HG03060 (cell line): ENCODE results near the gene LCN12.
A peak's percentile ranks its signal among the peaks of the same experiment; 100 is the strongest.

Source experiments
- ATAC-seq: cut with Tn5 transposase; IDR thresholded peaks from one replicate; pipeline ENCODE4 v1.9.1; 2021; ENCODE audit warnings: low read depth, moderate number of reproducible peaks; ENCODE audit not compliant: unreplicated experiment

Gene LCN12

GRCh38 chr9:136926154-136926704 is 25.8 kb upstream of the LCN12 start:
- no peak for ATAC-seq

- no peak for ATAC-seq
Observed at GRCh38 chr9:136926749-136927148, 25.3 kb upstream of the LCN12 start.

GRCh38 chr9:136927343-136928271 is 24.5 kb upstream of the LCN12 start:
- ATAC-seq = no peak

- ATAC-seq = no peak
Observed at GRCh38 chr9:136928591-136928990, 23.5 kb upstream of the LCN12 start.

- no peak for ATAC-seq
Observed at GRCh38 chr9:136930014-136930413, 22.1 kb upstream of the LCN12 start.

- no peak for ATAC-seq
Observed at GRCh38 chr9:136931611-136932130, 20.4 kb upstream of the LCN12 start.

- ATAC-seq = no peak
Observed at GRCh38 chr9:136934277-136934676, 17.8 kb upstream of the LCN12 start.

- ATAC-seq = no peak
Observed at GRCh38 chr9:136935651-136936050, 16.4 kb upstream of the LCN12 start.

GRCh38 chr9:136936645-136937170 is 15.4 kb upstream of the LCN12 start:
- ATAC-seq = no peak

GRCh38 chr9:136937186-136938001 is 14.7 kb upstream of the LCN12 start:
- ATAC-seq = no peak

GRCh38 chr9:136939431-136939995 is 12.6 kb upstream of the LCN12 start:
- no peak for ATAC-seq

GRCh38 chr9:136939996-136940525 is 12.0 kb upstream of the LCN12 start:
- no peak for ATAC-seq

- no peak for ATAC-seq
Observed at GRCh38 chr9:136940526-136941230, 11.4 kb upstream of the LCN12 start.

GRCh38 chr9:136941231-136942111 is 10.6 kb upstream of the LCN12 start:
- ATAC-seq = no peak

GRCh38 chr9:136942112-136942880 is 9.8 kb upstream of the LCN12 start:
- ATAC-seq = no peak

- no peak for ATAC-seq
Observed at GRCh38 chr9:136942881-136943230, 9.2 kb upstream of the LCN12 start.

- peak; percentile 13 for ATAC-seq
Observed at GRCh38 chr9:136943291-136944211, 8.5 kb upstream of the LCN12 start.
